ENCODE measurements around the gene PRSS56. TPM values are rescaled to one million over a fixed set of nuclear protein-coding genes. Genes with fewer than 3 reads are reported as not detected.

PRSS56 gene
- total RNA-seq, 1 experiment from 2014 or later = not detected

DNA sequence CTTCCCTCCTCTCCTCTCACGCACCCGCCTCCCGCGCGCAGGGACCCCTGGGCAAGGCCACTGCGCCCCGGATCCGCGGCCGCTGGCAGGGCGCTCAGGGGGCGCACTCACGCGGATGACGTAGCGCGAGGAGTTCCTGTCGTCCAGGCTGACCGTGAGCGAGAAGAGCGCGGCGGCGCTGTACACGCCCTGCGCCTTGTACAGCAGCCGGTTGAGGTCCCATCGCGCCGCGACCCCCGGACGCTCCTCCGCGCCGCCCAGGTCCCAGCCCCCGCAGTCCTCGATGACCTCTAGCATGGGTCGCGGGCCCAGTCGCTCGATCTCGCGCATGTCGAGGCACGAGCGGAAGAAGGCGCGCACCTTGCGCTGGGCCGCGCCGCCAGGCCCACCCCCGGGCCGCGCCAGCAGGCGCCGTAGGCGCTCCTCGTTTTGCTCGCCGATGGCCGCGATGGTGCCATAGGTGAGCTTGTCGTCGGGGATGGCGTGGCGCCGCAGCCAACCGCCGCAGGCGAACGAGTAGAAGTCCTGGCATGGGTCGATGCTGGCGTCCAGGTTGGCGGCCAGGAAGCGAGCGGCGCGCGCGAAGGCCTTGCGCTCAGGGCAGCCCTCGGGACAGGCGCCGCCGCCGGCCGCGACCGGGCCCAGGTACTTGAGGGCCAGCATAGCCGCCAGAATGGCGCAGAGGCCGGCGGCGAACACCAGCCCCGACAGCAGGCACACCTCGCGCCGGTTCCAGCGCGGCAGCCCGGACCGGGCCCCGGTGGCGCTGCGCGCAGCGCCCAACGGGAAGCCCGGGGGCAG, 34.2 kb upstream of the PRSS56 start:
- Histone ChIP-seq H3K9me2 (replicated peaks; ENCODE audit: insufficient read depth, low read length) (no peaks in the 10 kb centered on the region), H4K20me1 (ENCODE audit: insufficient read depth, low read depth, low read length) (no peaks in the 10 kb centered on the region), H3K9me3 (ENCODE audit: low read length) (no peaks in the 10 kb centered on the region), H3K36me3 (ENCODE audit: insufficient read depth, low read length) (no peaks in the 10 kb centered on the region), H3K9ac (ENCODE audit: low read length) (no peak overlapping the region), H3K27ac (ENCODE audit: low read length) (no peak overlapping the region), H3K79me2 (ENCODE audit: low read length) (no peaks in the 10 kb centered on the region), H3K4me3 (ENCODE audit: low read length) (no peak overlapping the region), H3K4me2 (ENCODE audit: low read depth, low read length, poor library complexity, severe bottlenecking) (no peak overlapping the region), H3K4me1 (ENCODE audit: low read length) (no peaks in the 10 kb centered on the region), H2AFZ (ENCODE audit: low read length) (no peak overlapping the region), H3K27me3 (ENCODE audit: low read length) (no peaks in the 10 kb centered on the region)
- DNase-seq = no peak

GRCh38 chr2:232486558-232487384, 33.4 kb upstream of the PRSS56 start:
- no peak overlapping the region for H3K27ac ChIP-seq (ENCODE audit: low read length)
- no peak overlapping the region for H3K9ac ChIP-seq (ENCODE audit: low read length)
- no peaks in the 10 kb centered on the region for H4K20me1 ChIP-seq (ENCODE audit: insufficient read depth, low read depth, low read length)
- no peaks in the 10 kb centered on the region for H3K36me3 ChIP-seq (ENCODE audit: insufficient read depth, low read length)
- no peak for DNase-seq
- no peaks in the 10 kb centered on the region for H3K27me3 ChIP-seq (ENCODE audit: low read length)
- no peak overlapping the region for H3K4me2 ChIP-seq (ENCODE audit: low read depth, low read length, poor library complexity, severe bottlenecking)
- no peaks in the 10 kb centered on the region for H3K4me1 ChIP-seq (ENCODE audit: low read length)
- no peaks in the 10 kb centered on the region for H3K79me2 ChIP-seq (ENCODE audit: low read length)
- H3K9me2 ChIP-seq (replicated peaks; ENCODE audit: insufficient read depth, low read length) = no peaks in the 10 kb centered on the region
- H2AFZ ChIP-seq (ENCODE audit: low read length) = no peak overlapping the region
- no peak overlapping the region for H3K4me3 ChIP-seq (ENCODE audit: low read length)
- H3K9me3 ChIP-seq (ENCODE audit: low read length) = no peaks in the 10 kb centered on the region

DNA sequence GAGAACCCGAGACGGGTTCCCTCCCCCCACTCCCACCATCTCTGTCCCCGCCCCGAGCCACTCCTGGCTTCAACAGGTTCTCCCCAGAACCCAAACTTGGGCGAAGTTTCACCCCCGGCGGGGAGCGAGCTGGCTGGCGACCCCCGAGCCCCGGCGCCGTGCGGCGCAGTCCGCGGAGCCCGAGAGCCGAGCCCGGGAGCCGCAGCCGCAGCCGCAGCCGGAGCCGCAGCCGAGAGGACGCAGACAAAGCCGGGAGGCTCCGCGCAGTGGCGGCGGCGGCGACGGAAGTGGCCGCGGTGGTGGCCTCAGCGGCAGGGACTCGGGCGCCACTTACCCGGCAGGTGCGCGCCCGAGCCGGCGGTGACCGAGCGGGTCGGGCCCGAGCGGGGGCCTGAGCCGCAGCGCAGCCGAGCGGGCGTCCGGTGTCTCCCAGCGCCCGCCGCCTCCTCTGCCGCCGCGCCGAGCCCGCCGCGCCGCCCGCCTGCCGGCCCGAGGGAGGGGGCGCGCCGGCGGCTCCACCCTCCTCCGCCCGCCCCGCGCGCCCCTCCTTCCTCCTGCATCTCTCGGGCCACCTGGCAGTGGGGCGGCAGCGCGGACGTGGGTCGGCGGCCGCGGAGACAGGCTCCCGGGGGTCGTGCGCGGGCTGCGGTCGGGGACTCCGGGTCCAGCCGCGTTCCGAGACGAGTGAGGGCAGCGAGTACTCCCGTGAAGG, 32.6 kb upstream of the PRSS56 start, which contains the start of gene ECEL1:
TSS of gene ECEL1 (minus strand) at position 450 of the 712 bp plus-strand sequence. CDS start 1,181 bp downstream, outside the sequence.
- no peak for DNase-seq
- Histone ChIP-seq H3K4me3 (ENCODE audit: low read length) (no peak within 1 kb of the TSS), H3K9me3 (ENCODE audit: low read length) (no peaks in the 10 kb centered on the region), H3K27ac (ENCODE audit: low read length) (no peak within 1 kb of the TSS), H3K9ac (ENCODE audit: low read length) (no peak within 1 kb of the TSS), H3K4me2 (ENCODE audit: low read depth, low read length, poor library complexity, severe bottlenecking) (no peak within 1 kb of the TSS), H2AFZ (ENCODE audit: low read length) (no peak within 1 kb of the TSS), H3K27me3 (ENCODE audit: low read length) (no peaks in the 10 kb centered on the region), H3K79me2 (ENCODE audit: low read length) (no peaks in the 10 kb centered on the region), H3K4me1 (ENCODE audit: low read length) (no peaks in the 10 kb centered on the region), H3K36me3 (ENCODE audit: insufficient read depth, low read length) (no peaks in the 10 kb centered on the region), H4K20me1 (ENCODE audit: insufficient read depth, low read depth, low read length) (no peaks in the 10 kb centered on the region), H3K9me2 (replicated peaks; ENCODE audit: insufficient read depth, low read length) (no peaks in the 10 kb centered on the region)

GRCh38 chr2:232488097-232488711, 32.0 kb upstream of the PRSS56 start:
- Histone ChIP-seq H3K9ac (ENCODE audit: low read length) (no peak overlapping the region), H3K27me3 (ENCODE audit: low read length) (no peaks in the 10 kb centered on the region), H3K9me3 (ENCODE audit: low read length) (no peaks in the 10 kb centered on the region), H3K36me3 (ENCODE audit: insufficient read depth, low read length) (no peaks in the 10 kb centered on the region), H4K20me1 (ENCODE audit: insufficient read depth, low read depth, low read length) (no peaks in the 10 kb centered on the region), H3K4me1 (ENCODE audit: low read length) (no peaks in the 10 kb centered on the region), H3K79me2 (ENCODE audit: low read length) (no peaks in the 10 kb centered on the region), H3K9me2 (replicated peaks; ENCODE audit: insufficient read depth, low read length) (no peaks in the 10 kb centered on the region), H3K4me3 (ENCODE audit: low read length) (no peak overlapping the region), H2AFZ (ENCODE audit: low read length) (no peak overlapping the region), H3K27ac (ENCODE audit: low read length) (no peak overlapping the region), H3K4me2 (ENCODE audit: low read depth, low read length, poor library complexity, severe bottlenecking) (no peak overlapping the region)
- DNase-seq = no peak

DNA sequence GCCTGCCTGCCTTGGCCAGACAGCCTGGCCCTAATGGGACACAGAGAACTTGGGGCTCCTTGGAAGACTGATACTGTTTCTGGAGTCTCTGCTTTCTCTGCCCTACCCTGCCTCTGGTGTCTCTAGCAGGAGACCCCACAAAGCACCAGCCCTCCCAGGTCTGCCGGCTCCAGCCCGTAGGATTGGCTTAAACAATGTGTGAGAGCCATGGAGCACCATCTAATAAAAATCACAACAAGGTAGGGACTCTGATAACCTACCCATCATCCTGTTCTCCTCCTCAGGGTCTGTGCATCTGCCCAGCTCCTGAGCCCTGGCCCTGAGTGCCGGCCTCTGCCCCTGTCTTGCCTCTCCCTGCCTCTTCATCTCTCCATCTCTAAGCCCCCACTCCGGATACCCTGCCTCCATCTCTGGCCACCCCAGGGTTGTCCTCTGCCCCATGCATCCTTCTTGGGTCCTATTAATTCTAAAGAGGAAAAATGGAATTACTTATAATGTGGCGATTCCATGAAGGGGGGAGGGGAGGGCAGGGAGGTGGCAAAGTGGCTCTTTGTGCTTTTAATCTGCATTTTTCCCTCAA, 31.4 kb upstream of the PRSS56 start:
- H3K4me1 ChIP-seq (ENCODE audit: low read length) = peaks cover 2% of the 10 kb centered on the region; the same call in 1 of the 2 replicates
- no peak overlapping the region for H3K9ac ChIP-seq (ENCODE audit: low read length)
- H3K4me3 ChIP-seq (ENCODE audit: low read length) = no peak overlapping the region
- DNase-seq = no peak
- no peaks in the 10 kb centered on the region for H3K9me3 ChIP-seq (ENCODE audit: low read length)
- no peaks in the 10 kb centered on the region for H3K9me2 ChIP-seq (replicated peaks; ENCODE audit: insufficient read depth, low read length)
- no peaks in the 10 kb centered on the region for H3K27me3 ChIP-seq (ENCODE audit: low read length)
- no peak overlapping the region for H2AFZ ChIP-seq (ENCODE audit: low read length)
- no peak overlapping the region for H3K27ac ChIP-seq (ENCODE audit: low read length)
- H3K79me2 ChIP-seq (ENCODE audit: low read length) = no peaks in the 10 kb centered on the region
- H4K20me1 ChIP-seq (ENCODE audit: insufficient read depth, low read depth, low read length) = no peaks in the 10 kb centered on the region
- no peak overlapping the region for H3K4me2 ChIP-seq (ENCODE audit: low read depth, low read length, poor library complexity, severe bottlenecking)
- H3K36me3 ChIP-seq (ENCODE audit: insufficient read depth, low read length) = no peaks in the 10 kb centered on the region

- no peaks in the 10 kb centered on the region for H3K36me3 ChIP-seq (ENCODE audit: insufficient read depth, low read length)
- no peak overlapping the region for H3K9ac ChIP-seq (ENCODE audit: low read length)
- H3K4me1 ChIP-seq (ENCODE audit: low read length) = peaks cover 4% of the 10 kb centered on the region; the same call in 1 of the 2 replicates
- H2AFZ ChIP-seq (ENCODE audit: low read length) = no peak overlapping the region
- H3K79me2 ChIP-seq (ENCODE audit: low read length) = no peaks in the 10 kb centered on the region
- H3K27me3 ChIP-seq (ENCODE audit: low read length) = no peaks in the 10 kb centered on the region
- no peaks in the 10 kb centered on the region for H4K20me1 ChIP-seq (ENCODE audit: insufficient read depth, low read depth, low read length)
- no peak overlapping the region for H3K4me2 ChIP-seq (ENCODE audit: low read depth, low read length, poor library complexity, severe bottlenecking)
- no peaks in the 10 kb centered on the region for H3K9me3 ChIP-seq (ENCODE audit: low read length)
- DNase-seq = no peak
- no peaks in the 10 kb centered on the region for H3K9me2 ChIP-seq (replicated peaks; ENCODE audit: insufficient read depth, low read length)
- no peak overlapping the region for H3K4me3 ChIP-seq (ENCODE audit: low read length)
- H3K27ac ChIP-seq (ENCODE audit: low read length) = no peak overlapping the region
These were observed 30.5 kb upstream of the PRSS56 start for GRCh38 chr2:232489516-232490220.
